HuH-7 (cell line): ENCODE results near the gene FANCC.

Source experiments
- DNase-seq: peaks from one replicate; pipeline ENCODE4 v3.0.0; 2011; ENCODE audit warnings: low spot score

Gene FANCC

DNA sequence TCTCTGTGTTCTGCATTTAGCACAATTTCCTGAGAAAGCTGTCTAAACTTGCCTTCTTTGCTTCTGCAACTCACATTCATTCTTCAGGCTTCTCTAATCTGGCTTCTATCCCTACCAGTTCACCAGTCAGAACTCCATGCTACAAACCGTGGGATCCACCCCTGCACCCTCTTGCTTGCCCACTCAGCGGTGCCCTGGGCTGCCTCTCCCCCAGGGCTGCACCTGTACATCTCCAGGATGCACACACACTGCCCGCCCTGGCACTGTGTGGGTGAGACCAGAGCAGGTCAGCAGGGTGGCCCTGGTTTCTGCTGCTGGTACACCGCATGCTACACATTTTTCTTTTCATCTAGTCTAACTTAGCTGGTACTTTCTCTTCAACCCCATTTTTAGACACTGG is 127.1 kb downstream of the FANCC start:
- no peak for DNase-seq

- DNase-seq, result peak; percentile 12
Measured at GRCh38 chr9:95189251-95190098, 128.0 kb downstream of the FANCC start.

DNA sequence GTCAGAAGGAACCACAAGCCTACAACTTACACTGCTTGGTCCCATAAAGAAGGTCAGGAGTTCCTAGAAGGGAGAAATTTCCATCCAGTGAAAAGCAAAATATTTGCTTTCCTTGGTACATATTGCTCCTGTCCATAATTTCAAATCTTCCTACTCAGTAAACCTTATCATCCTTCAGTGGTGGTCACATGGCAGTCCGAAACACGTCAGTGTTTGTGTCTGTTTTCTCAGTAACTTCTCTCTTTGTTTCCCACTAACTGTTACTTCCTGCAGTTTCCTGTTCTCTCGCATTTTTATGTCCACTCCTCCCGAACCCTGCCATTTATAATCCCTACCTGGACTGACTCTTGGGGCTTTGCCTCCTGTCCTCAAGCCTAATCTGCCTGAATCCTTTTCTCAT is 129.1 kb downstream of the FANCC start:
- no peak for DNase-seq

- no peak for DNase-seq
Measured at GRCh38 chr9:95185956-95186355, 131.6 kb downstream of the FANCC start.

DNA sequence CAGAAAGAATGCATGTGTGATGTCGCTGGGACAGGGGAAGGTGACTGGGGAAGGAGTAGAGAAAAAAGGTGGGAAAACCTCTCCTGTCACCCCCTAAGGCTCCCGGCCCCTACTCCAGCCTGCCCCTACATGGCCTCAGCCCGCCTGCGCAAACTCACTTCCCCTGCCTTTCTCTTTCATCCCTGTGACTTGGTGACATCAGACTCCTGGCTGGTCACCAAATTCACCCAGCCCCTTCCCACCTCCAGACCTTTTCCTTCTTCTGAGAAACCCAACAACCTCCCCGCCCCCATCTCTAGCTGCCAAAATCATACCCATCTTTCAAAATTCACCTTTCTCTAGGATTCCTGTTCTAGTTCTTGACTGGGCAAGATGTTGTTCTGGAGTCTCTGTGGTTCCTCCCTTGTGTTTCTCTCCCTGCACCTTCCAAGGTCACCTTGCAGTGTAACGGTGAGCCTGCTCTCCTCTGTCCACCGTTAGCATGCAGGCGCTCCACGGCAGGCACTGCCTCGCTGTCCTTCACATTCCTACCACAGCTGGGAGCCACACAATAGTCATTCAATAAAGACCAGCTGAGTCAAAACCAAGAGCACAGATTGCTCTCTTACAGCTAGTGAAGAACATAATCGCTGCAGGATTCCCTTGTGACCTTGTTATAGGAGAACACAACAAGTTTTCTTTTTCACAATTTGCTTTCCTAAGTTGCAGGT is 134.5 kb downstream of the FANCC start:
- DNase-seq, result peak; percentile 11

- no peak for DNase-seq
Measured at GRCh38 chr9:95181835-95182234, 135.7 kb downstream of the FANCC start.

DNA sequence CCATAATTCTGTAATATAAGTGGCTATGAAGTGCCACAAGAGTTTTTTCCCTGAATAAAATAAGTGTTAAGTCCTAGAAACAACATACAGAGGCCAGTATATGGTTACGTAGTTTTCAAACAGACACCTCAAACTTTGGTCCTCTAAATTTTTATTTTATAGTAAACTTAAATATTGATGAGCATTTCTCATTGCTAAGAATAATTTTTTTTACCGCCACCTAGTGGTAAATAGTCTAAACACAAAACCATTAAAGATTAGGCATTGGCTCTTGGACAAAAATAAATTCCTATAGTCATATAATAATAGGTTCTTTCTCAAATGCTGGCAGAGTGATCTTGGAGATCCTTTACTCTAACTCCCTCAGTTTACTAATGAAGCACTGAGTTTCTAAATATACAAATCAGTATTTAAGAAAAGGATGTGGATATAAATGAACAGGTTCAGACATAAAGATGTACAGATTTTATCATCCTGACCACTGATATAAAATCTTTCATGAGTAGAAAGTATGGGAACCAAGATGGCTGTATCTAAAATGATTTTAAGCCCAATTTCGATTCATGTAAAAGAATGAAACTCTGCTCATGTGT is 136.2 kb downstream of the FANCC start:
- DNase-seq, result no peak

DNA sequence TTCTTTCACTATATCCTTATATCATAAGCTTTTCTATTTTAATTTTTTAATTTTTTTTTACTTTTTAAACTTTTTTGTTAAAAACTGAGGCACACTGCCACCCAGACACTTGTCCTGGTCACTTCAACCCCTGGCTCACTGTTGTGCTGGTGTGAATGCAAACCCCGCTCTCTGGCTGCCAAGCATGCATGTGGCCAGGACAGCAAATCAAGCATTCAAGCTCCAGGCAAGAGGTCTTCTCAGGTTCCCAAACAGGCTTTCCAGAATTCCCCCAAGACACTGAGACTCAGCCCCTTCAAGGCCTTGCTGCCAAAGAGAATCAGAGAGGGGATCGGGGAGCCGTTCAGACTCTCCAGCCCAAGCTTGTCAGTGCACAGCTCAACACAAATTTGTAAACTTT is 139.9 kb downstream of the FANCC start:
- DNase-seq, result no peak

GRCh38 chr9:95176755-95177319 is 140.7 kb downstream of the FANCC start:
- no peak for DNase-seq

DNA sequence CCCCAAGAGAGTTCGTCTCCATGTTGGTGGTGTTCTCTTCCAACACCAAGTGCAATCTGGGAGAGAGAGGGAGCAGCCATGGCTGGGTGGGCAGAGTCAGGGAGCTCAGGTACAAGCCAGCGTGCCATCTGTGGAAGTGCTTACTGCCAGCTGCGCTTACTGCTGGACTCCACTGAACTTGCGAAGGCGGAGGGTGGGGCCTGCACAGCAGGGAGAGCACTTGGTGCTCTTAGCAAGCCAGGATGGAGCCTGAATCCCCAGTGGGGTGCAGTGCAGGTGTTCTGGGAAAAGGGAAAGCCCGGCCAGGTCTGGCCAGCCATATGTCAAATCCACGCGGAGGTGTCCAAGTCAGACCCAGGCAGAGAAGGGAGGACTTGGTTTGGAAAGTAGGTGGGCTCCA is 142.0 kb downstream of the FANCC start:
- DNase-seq, result no peak

GRCh38 chr9:95174038-95174437 is 143.5 kb downstream of the FANCC start:
- no peak for DNase-seq

GRCh38 chr9:95171596-95171995 is 145.9 kb downstream of the FANCC start:
- no peak for DNase-seq

GRCh38 chr9:95171001-95171400 is 146.5 kb downstream of the FANCC start:
- no peak for DNase-seq

- DNase-seq, result peak; percentile 49
Measured at GRCh38 chr9:95167998-95168397, 149.5 kb downstream of the FANCC start.

DNA sequence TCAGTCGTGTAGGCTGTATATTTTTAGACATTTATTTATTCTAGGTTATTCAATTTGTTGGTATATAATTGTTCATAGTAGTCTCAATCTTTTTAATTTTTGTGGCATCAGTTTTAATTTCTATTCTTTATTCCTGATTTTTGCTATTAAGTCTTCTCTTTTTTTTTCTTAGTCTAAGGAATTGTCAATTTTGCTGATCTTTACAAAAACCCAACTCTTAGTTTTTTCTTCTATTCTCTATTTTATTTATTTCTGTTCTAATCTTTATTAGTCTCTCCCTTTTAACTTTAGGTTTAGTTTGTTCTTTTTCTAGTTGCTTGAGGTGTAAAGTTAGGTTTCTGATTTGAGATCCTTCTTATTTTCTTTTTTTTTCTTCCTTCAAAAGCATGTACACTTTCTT is 152.5 kb downstream of the FANCC start:
- DNase-seq, result no peak

GRCh38 chr9:95157481-95158151 is 159.9 kb downstream of the FANCC start:
- DNase-seq, result no peak

GRCh38 chr9:95156074-95156473 is 161.4 kb downstream of the FANCC start:
- DNase-seq, result no peak

DNA sequence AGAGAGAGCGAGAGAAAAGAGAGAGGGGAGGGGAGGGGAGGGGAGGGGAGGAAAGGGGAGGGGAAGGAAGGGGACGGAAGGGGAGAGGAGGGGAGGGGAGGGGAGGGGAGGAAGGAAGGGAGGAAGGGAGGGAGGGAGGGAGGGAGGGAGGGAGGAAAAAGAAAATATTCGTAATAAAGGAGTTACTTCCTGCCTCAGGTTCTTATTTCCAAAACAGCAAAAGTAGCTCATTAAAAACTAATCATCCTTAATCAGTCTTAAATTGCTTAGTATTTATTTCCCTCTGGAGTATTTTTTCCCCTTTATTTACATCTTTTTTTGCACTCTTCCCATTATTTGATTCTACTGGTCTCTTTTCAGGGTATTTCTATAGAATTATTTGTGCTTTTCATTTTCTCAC is 162.3 kb downstream of the FANCC start:
- no peak for DNase-seq

DNA sequence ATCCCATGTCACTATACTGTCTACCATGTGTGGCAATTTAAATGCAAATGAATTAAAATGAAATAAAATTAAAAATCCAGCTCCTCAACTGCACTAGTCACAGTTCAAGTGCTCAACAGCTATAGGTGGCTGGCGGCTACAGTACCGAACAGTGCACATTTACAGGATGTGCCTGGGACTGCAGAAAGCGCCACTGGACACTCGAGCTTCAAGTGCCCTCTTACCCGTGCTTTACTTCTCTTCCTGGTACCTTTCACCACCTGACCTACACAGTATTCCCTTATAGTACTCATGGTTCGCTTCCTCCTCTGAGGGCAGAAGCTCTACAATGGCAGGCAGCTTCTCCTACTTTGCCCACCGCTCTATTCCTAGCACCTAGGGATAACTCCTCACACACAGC is 166.6 kb downstream of the FANCC start:
- DNase-seq, result no peak

- no peak for DNase-seq
Measured at GRCh38 chr9:95148208-95148520, 169.3 kb downstream of the FANCC start.

GRCh38 chr9:95147452-95148207 is 169.9 kb downstream of the FANCC start:
- DNase-seq, result no peak
